ENCODE data around the gene ADAMTS6.
"Not testable (repeated sequence)": the region's sequence is repeated elsewhere in the genome, so short reads cannot be mapped to it uniquely, and the experiment has no call there.

The ADAMTS6 gene

GRCh38 chr5:65370505-65370904 lies 111.2 kb downstream of the ADAMTS6 start:
- DNase-seq = not testable (repeated sequence)

GRCh38 chr5:65366655-65367054 lies 115.1 kb downstream of the ADAMTS6 start:
- DNase-seq = no peak

- DNase-seq = no peak
Observed at GRCh38 chr5:65364907-65365306, 116.8 kb downstream of the ADAMTS6 start.

GRCh38 chr5:65363499-65363898 lies 118.2 kb downstream of the ADAMTS6 start:
- DNase-seq = no peak

- no peak for DNase-seq
Observed at GRCh38 chr5:65359981-65360380, 121.7 kb downstream of the ADAMTS6 start.

- no peak for DNase-seq
Observed at GRCh38 chr5:65359569-65359968, 122.2 kb downstream of the ADAMTS6 start.

GRCh38 chr5:65356274-65356673 lies 125.4 kb downstream of the ADAMTS6 start:
- no peak for DNase-seq

- DNase-seq = no peak
Observed at GRCh38 chr5:65355301-65355700, 126.4 kb downstream of the ADAMTS6 start.

- DNase-seq = no peak
Observed at GRCh38 chr5:65341835-65342234, 139.9 kb downstream of the ADAMTS6 start.

GRCh38 chr5:65338606-65339151 lies 143.0 kb downstream of the ADAMTS6 start:
- DNase-seq = no peak

- DNase-seq = no peak
Observed at GRCh38 chr5:65334077-65334476, 147.6 kb downstream of the ADAMTS6 start.

- DNase-seq = no peak
Observed at GRCh38 chr5:65332591-65332990, 149.1 kb downstream of the ADAMTS6 start.

- DNase-seq = no peak
Observed at GRCh38 chr5:65329266-65329665, 152.5 kb downstream of the ADAMTS6 start.

GRCh38 chr5:65327582-65327981 lies 154.1 kb downstream of the ADAMTS6 start:
- no peak for DNase-seq

- no peak for DNase-seq
Observed at GRCh38 chr5:65326922-65327321, 154.8 kb downstream of the ADAMTS6 start.

- DNase-seq = no peak
Observed at GRCh38 chr5:65324226-65324625, 157.5 kb downstream of the ADAMTS6 start.

GRCh38 chr5:65320704-65321103 lies 161.0 kb downstream of the ADAMTS6 start:
- DNase-seq = not testable (repeated sequence)

GRCh38 chr5:65320250-65320649 lies 161.5 kb downstream of the ADAMTS6 start:
- no peak for DNase-seq

GRCh38 chr5:65307931-65308330 lies 173.8 kb downstream of the ADAMTS6 start:
- DNase-seq = no peak

- DNase-seq = no peak
Observed at GRCh38 chr5:65307088-65307487, 174.6 kb downstream of the ADAMTS6 start.

GRCh38 chr5:65305913-65306312 lies 175.8 kb downstream of the ADAMTS6 start:
- DNase-seq = no peak

- DNase-seq = no peak
Observed at GRCh38 chr5:65299861-65300260, 181.9 kb downstream of the ADAMTS6 start.

GRCh38 chr5:65296067-65296466 lies 185.7 kb downstream of the ADAMTS6 start:
- DNase-seq = no peak

GRCh38 chr5:65292196-65292595 lies 189.5 kb downstream of the ADAMTS6 start:
- DNase-seq = no peak

Measured in hypothalamus (tissue), 51 donors.